Measurements from ENCODE around the gene ADARB1.

DNA sequence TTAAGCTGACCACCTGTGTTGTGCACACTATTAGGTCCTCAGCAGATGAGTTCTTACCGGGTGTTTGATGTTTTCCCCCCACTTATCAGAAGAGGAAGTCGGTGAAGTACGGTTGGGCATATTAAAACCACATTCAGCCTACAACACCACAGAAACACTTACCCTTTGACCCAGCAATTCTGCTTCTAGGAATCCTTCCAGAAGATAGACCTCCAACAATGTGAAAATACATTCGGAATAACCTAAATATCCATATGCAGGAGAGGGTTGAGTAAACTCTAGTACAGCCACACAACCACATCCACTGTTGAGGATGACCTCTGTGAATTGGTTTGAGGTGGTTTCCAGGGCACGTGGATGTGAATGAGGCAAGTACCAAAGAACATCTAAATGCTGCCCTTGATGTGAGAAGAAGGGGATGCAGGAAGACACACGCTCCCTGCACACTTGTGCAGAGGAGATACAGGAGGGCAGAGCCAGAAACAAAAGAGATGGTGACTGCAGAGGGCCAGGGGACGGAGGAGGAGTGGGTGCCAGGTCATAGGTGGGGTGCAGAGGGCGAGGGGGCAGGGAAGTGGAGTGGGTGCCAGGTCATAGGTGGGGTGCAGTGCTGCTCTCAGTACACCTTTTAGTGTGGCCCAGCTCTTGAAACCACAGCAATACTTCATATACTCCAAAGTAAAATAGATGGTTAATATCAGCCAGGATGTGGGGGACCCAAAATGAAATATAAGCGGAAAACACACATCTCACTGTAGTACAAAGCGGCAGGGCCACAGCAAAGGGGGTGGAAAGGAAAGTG is 12.8 kb downstream of the ADARB1 start:
- TF ChIP-seq, protein P1, sequence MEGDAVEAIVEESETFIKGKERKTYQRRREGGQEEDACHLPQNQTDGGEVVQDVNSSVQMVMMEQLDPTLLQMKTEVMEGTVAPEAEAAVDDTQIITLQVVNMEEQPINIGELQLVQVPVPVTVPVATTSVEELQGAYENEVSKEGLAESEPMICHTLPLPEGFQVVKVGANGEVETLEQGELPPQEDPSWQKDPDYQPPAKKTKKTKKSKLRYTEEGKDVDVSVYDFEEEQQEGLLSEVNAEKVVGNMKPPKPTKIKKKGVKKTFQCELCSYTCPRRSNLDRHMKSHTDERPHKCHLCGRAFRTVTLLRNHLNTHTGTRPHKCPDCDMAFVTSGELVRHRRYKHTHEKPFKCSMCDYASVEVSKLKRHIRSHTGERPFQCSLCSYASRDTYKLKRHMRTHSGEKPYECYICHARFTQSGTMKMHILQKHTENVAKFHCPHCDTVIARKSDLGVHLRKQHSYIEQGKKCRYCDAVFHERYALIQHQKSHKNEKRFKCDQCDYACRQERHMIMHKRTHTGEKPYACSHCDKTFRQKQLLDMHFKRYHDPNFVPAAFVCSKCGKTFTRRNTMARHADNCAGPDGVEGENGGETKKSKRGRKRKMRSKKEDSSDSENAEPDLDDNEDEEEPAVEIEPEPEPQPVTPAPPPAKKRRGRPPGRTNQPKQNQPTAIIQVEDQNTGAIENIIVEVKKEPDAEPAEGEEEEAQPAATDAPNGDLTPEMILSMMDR (conservative IDR thresholded peaks at IDR 0.05) = no peak
- TF ChIP-seq ZFX (IDR thresholded peaks at IDR 0.05) = no peak

Measured in C4-2B (cell line).